ENCODE data around the gene PIGU. TPM values are rescaled to one million over a fixed set of nuclear protein-coding genes. Genes with fewer than 3 reads are reported as not detected.

Gene PIGU
- total and polyA plus RNA-seq, 2 of the 13 experiments (the other 11 are each of a cell fraction or from before 2014, with no cell fraction given): 45.5 to 231 TPM

DNA sequence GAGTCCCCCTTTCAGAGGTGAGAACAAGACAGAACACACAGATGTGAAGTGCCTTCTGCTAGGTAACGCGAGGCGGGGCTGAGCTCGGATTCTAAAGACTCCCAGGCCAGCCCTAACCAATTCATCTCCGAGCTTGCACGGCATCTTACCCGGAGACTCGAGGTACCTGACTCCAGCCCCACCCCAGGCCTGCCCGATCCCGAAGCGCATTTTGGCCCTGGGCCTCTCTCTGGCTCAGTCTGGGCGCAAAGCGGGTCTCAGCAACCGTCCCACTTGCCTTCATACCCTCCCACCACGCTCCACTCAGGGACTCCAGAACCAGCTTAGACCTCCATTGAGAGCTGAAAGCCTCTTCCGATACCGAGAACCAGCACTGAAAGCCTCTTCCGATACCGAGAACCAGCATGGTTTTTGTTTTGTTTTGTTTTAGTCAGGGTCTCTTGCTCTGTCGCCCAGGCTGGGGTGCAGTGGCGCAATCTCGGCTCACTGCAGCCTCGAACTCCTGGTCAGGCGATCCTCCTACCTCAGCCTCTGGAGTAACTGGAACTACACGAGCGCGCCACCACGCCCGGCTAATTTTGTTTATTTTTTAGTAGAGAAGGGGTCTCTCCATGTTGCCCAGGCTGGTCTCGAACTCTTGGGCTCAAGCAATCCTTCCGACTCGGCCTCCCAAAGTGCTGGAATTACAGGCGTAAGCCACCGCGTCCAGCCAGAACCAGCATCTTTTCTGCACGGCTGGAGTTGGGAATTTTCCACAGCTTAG is 161.2 kb downstream of the PIGU start (continued):
- TF ChIP-seq, protein P1, sequence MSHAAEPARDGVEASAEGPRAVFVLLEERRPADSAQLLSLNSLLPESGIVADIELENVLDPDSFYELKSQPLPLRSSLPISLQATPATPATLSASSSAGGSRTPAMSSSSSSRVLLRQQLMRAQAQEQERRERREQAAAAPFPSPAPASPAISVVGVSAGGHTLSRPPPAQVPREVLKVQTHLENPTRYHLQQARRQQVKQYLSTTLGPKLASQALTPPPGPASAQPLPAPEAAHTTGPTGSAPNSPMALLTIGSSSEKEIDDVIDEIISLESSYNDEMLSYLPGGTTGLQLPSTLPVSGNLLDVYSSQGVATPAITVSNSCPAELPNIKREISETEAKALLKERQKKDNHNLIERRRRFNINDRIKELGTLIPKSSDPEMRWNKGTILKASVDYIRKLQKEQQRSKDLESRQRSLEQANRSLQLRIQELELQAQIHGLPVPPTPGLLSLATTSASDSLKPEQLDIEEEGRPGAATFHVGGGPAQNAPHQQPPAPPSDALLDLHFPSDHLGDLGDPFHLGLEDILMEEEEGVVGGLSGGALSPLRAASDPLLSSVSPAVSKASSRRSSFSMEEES (CRISPR knock-in tag; IDR thresholded peaks at IDR 0.05): 0 out of 2 replicates have a peak, but pooled peaks have one; percentile 37
- TF ChIP-seq, protein P2, sequence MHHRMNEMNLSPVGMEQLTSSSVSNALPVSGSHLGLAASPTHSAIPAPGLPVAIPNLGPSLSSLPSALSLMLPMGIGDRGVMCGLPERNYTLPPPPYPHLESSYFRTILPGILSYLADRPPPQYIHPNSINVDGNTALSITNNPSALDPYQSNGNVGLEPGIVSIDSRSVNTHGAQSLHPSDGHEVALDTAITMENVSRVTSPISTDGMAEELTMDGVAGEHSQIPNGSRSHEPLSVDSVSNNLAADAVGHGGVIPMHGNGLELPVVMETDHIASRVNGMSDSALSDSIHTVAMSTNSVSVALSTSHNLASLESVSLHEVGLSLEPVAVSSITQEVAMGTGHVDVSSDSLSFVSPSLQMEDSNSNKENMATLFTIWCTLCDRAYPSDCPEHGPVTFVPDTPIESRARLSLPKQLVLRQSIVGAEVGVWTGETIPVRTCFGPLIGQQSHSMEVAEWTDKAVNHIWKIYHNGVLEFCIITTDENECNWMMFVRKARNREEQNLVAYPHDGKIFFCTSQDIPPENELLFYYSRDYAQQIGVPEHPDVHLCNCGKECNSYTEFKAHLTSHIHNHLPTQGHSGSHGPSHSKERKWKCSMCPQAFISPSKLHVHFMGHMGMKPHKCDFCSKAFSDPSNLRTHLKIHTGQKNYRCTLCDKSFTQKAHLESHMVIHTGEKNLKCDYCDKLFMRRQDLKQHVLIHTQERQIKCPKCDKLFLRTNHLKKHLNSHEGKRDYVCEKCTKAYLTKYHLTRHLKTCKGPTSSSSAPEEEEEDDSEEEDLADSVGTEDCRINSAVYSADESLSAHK (CRISPR knock-in tag; IDR thresholded peaks at IDR 0.05; ENCODE audit: borderline replicate concordance): no peak
- TF ChIP-seq ZFX (CRISPR knock-in tag; IDR thresholded peaks at IDR 0.05; ENCODE audit: low read depth): peak; percentile 44; the same call in 1 of the 2 replicates
- no peak for TF ChIP-seq HCFC1 (IDR thresholded peaks at IDR 0.05; ENCODE audit: low read depth, low read length)
- TF ChIP-seq PHB2 (IDR thresholded peaks at IDR 0.05; ENCODE audit: partially characterized antibody): no peak
- peak; percentile 73; the same call in 1 of the 2 replicates for TF ChIP-seq ZNF549 (CRISPR knock-in tag; IDR thresholded peaks at IDR 0.05)
- TF ChIP-seq ZNF577 (CRISPR knock-in tag; IDR thresholded peaks at IDR 0.05; ENCODE audit: borderline replicate concordance, low read depth): 0 out of 2 replicates have a peak, but pooled peaks have one; percentile 36
- peak; percentile 33; the same call in 1 of the 2 replicates for TF ChIP-seq HOXA3 (CRISPR knock-in tag; IDR thresholded peaks at IDR 0.05)
- TF ChIP-seq RFXAP (CRISPR knock-in tag; IDR thresholded peaks at IDR 0.05; ENCODE audit: borderline replicate concordance): no peak
- 0 out of 2 replicates have a peak, but pooled peaks have one; percentile 7 for TF ChIP-seq DR1 (CRISPR knock-in tag; IDR thresholded peaks at IDR 0.05)
- TF ChIP-seq ZNF569 (CRISPR knock-in tag; IDR thresholded peaks at IDR 0.05; ENCODE audit: borderline replicate concordance): no peak
- TF ChIP-seq NFYB (CRISPR knock-in tag; IDR thresholded peaks at IDR 0.05): no peak
- peak; percentile 95 for TF ChIP-seq ZMYM2 (CRISPR knock-in tag; IDR thresholded peaks at IDR 0.05)
- TF ChIP-seq, protein P3, sequence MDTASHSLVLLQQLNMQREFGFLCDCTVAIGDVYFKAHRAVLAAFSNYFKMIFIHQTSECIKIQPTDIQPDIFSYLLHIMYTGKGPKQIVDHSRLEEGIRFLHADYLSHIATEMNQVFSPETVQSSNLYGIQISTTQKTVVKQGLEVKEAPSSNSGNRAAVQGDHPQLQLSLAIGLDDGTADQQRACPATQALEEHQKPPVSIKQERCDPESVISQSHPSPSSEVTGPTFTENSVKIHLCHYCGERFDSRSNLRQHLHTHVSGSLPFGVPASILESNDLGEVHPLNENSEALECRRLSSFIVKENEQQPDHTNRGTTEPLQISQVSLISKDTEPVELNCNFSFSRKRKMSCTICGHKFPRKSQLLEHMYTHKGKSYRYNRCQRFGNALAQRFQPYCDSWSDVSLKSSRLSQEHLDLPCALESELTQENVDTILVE (CRISPR knock-in tag; IDR thresholded peaks at IDR 0.05): no peak
- no peak for TF ChIP-seq NCOA2 (CRISPR knock-in tag; IDR thresholded peaks at IDR 0.05)
- TF ChIP-seq ZNF619 (CRISPR knock-in tag; IDR thresholded peaks at IDR 0.05): peak; percentile 38; the same call in 1 of the 2 replicates
- peak; percentile 4; the same call in 1 of the 2 replicates for TF ChIP-seq ELF3 (CRISPR knock-in tag; IDR thresholded peaks at IDR 0.05)
- no peak for TF ChIP-seq ZNF260 (CRISPR knock-in tag; IDR thresholded peaks at IDR 0.05; ENCODE audit: borderline replicate concordance, low read depth)
- no peak for TF ChIP-seq ZSCAN9 (CRISPR knock-in tag; IDR thresholded peaks at IDR 0.05; ENCODE audit: borderline replicate concordance)
- TF ChIP-seq, protein P4, sequence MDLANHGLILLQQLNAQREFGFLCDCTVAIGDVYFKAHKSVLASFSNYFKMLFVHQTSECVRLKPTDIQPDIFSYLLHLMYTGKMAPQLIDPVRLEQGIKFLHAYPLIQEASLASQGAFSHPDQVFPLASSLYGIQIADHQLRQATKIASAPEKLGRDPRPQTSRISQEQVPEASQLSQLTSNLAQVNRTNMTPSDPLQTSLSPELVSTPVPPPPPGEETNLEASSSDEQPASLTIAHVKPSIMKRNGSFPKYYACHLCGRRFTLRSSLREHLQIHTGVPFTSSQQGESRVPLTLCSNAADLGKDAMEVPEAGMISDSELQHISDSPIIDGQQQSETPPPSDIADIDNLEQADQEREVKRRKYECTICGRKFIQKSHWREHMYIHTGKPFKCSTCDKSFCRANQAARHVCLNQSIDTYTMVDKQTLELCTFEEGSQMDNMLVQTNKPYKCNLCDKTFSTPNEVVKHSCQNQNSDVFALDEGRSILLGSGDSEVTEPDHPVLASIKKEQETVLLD (CRISPR knock-in tag; IDR thresholded peaks at IDR 0.05; ENCODE audit: low read depth): no peak
- TF ChIP-seq, protein P5, sequence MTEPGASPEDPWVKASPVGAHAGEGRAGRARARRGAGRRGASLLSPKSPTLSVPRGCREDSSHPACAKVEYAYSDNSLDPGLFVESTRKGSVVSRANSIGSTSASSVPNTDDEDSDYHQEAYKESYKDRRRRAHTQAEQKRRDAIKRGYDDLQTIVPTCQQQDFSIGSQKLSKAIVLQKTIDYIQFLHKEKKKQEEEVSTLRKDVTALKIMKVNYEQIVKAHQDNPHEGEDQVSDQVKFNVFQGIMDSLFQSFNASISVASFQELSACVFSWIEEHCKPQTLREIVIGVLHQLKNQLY (CRISPR knock-in tag; IDR thresholded peaks at IDR 0.05): no peak
- no peak for TF ChIP-seq CBX2 (IDR thresholded peaks at IDR 0.05; ENCODE audit: low read depth, low read length)
- TF ChIP-seq CBX2 (CRISPR knock-in tag; IDR thresholded peaks at IDR 0.05; ENCODE audit: low read depth): peak; percentile 16; the same call in 1 of the 2 replicates
- peak; percentile 46; the same call in 1 of the 2 replicates for TF ChIP-seq CEBPG (CRISPR knock-in tag; IDR thresholded peaks at IDR 0.05)
